HG03066 (cell line): ENCODE results near the gene CCDC51.

Experiments used
- ATAC-seq: cut with Tn5 transposase; IDR thresholded peaks from one replicate; pipeline ENCODE4 v1.9.1; 2021; ENCODE audit warnings: low read depth; ENCODE audit not compliant: unreplicated experiment

CCDC51 gene

DNA sequence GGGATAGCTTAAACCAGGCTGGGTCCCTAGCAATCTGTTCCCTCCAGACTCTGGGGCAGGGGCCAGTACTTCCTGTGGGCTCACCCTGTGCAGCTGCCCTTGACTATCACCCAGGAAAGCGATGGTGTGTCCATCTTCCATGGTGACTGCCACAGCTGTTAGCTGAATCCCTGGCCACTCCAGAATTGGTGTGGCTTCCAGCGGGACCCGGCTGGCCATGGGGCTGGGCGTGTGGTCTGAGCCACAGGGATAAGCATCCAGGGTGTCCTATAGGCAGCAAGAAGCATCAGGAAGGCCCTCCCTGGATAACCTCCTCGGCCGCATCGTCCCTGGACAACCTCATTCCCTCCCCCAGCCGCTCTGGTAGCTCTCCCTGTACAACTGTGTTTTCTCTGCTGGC is 17.2 kb downstream of the CCDC51 start:
- ATAC-seq = no peak

- ATAC-seq = no peak
These were observed 17.6 kb downstream of the CCDC51 start for GRCh38 chr3:48422272-48422671.

DNA sequence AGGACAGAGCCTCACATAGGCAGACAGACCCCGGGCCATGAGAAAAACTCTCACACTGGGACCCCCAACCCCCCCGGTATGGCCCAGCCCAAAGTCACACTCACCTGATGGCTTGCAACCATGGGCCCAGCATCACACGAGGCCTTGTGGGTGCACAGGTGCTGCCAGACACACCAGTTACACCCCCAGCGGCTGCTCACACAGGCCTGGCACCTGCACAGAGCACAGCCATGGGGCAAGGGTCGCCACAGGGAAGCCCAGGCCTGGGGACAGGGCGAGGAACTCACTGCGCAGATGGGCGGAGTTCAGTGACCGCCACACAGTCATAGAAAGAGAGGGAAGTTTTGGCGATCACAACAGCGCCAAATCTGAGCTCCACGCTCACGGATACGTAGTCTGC is 19.4 kb downstream of the CCDC51 start:
- no peak for ATAC-seq

- ATAC-seq = no peak
These were observed 20.3 kb downstream of the CCDC51 start for GRCh38 chr3:48419597-48419996.

GRCh38 chr3:48419149-48419548 is 20.8 kb downstream of the CCDC51 start:
- ATAC-seq = no peak

DNA sequence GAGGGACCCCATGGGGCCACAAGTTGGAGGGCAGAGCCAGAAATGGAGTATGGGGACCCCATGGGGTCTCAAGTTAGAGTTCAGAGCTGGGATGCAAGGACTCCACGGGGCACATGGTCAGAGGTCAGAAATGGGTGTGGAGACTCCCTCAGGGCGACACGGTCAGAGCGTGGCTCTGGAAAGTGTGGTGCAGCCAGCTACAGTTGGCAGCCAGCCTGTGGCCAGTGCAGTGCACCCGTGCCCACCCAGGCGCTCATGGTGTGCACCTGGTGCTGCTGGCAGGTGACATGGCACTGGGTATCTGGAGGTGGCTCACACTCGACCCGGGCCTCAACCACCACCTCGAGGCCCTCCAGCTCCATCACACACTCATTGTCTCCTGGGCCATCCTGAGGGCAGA is 21.3 kb downstream of the CCDC51 start:
- ATAC-seq = no peak

GRCh38 chr3:48418140-48418539 is 21.8 kb downstream of the CCDC51 start:
- no peak for ATAC-seq

- ATAC-seq = no peak
These were observed 22.3 kb downstream of the CCDC51 start for GRCh38 chr3:48417529-48418108.

DNA sequence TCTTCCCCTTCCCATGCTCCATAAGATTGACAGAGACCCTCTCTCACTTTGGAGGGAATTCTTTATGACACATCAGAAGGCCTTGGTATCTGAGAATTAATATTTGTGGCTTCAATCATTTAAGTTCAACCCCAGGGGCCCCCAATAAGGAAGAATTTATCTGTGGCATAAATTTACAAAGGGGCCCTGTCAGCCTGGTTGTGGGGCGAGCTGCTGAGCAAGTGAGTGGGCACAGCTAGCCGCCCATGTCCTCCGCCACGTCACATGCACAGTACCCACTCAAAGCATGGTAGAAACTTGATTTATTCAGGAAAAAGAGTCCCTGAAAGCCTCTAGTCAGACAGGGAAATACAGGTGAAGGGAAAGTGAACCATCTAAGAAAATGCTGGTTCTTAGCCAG is 23.4 kb downstream of the CCDC51 start:
- ATAC-seq = no peak

DNA sequence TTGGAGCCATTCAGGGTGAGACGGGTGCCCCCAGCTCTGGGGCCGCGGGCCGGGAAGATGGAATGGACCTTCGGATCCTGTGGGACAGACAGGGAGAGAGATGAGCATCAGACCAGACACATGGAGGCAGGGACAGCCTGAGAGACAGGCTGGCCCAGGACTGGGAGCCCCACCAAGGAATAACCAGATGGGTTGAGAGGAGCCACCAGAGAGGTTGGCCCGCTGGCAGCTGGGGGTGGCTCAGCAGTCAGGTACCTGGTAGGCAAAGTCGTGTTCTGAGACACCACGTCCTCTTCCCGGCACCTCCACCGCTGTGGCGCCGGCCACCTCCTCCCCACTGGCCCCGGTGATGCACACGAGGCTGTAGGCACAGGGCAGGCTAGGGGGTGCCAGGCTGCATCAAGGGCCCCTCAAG is 23.8 kb downstream of the CCDC51 start:
- ATAC-seq = no peak

- ATAC-seq = no peak
These were observed 24.5 kb downstream of the CCDC51 start for GRCh38 chr3:48415251-48415953.

DNA sequence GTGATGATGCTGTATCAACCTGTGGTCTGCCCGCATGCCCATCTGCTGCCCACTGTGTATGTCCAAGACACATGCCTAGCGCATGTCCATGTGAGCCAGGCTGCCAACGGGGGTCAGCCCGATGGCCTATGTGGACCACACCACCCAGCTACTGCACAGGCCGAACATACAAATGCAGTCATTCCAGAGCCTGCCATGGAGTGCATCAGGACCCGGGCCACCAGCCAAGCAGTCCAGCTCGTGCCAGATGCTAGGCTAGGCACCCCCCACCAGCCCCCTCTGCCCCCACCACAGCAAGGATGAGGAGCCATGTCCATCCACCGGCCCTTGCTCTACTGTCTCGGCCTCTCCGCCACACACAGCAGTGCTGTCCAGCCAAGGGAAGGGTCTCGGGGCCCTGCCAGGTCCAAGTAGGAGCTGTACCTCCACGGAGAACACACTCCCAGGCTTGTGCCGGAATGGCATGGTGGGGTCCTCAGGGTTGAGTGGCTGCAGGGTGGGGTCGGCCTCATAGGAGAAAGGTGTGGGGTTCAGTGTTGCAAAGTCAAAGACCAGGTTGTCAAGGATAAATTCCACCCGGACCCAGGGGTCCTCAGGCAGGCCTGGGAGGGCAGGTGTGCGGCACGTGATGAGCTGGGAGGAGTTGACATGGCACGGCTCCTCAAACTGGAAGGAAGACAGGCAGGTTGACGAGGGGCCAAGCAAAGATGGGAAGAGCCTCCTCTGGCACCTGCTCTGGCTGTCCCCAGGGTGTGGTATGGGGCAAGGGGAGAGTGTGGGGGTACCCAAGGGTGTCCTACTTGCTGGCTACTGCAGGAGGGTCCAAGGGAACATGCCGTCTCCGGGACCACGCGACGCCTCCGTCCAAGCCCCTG is 25.3 kb downstream of the CCDC51 start:
- ATAC-seq = no peak

DNA sequence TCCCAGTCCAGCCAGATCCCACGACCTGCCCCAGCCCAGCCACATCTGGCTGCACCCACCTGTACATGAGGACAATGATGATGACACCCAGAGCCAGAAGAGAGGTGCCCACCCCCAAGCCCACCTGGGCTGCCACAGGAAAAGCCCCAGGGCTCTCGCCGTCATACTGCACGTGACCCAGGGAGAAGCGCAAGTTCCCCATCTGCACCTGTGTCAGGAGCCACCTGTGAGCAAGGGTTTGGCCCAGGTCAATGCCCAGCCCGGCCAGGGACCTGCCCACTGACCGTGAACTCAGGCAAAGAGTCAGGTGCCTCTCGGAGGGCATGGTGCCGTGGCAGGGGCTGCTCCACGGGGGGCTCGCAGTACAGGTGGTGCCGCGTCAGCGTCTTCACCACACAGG is 26.3 kb downstream of the CCDC51 start:
- no peak for ATAC-seq

GRCh38 chr3:48413086-48413485 is 26.8 kb downstream of the CCDC51 start:
- no peak for ATAC-seq

GRCh38 chr3:48412375-48413001 is 27.4 kb downstream of the CCDC51 start:
- ATAC-seq = no peak

GRCh38 chr3:48411606-48412374 is 28.1 kb downstream of the CCDC51 start:
- no peak for ATAC-seq

- ATAC-seq = no peak
These were observed 28.8 kb downstream of the CCDC51 start for GRCh38 chr3:48411041-48411588.

DNA sequence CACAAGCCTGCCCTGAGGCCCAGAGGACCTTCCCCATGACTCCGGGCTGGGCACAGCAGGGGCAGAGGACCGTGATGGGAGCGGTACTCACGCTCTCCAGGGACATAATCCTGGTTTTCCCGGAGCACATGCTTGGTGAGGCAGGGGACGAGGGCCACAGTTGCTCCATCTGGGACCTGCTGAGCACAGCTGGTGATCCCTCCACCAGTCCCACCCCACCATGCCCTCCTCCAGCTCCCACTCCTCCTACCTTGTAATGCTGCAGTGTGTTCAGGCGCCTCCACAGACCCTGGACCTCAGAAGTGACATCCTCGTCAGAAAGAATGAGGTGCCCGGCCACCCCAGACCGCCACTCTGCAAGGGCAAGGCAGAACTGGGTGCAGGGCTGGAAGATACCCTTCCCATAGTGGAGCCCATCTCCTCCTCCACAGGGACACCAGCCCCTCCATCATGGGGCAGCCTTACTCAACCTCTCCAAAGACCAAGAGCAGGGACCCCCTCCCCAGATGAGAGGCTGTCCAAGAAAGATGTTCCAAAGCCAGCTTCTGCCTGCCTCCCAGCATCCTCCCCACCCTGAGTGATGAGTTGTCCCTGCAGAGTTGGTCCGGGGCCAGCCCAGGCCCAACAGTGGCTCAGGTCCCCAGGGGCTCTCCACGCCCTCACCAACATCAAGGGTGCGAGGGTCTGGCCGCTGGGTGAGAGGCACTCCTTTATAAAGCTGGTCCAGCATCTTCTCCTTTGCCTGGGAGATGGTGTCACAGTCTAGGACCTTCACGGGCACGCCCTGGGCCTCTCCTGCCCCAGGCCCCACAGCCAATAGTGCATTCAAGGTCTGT is 29.5 kb downstream of the CCDC51 start:
- ATAC-seq = no peak
